ENCODE measurements around the gene HDAC9. TPM values are rescaled to one million over a fixed set of nuclear protein-coding genes. Genes with fewer than 3 reads are reported as not detected.

Gene HDAC9
- total RNA-seq, 1 donor from 2014 or later: 32.4 TPM

DNA sequence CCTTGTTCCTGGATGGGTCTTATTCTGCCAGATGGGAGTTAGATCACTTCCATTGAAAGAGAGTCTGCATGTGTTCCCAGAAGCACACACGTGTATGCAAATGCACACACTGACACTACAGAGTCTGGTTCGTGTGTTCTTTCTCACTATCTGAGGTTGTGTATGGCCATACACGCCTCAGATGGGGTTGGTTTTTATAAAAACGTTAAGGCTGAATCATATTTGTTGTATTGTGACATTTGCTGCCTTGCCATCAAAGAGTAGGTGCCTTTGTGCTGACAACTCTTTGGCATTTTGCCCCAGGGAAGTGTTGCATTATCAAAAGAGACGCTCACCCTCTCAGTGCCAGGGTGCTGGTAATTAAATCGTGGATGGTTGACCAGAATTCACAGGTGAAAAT is 37.7 kb upstream of the HDAC9 start:
- TF ChIP-seq POLR2AphosphoS5 (IDR thresholded peaks at IDR 0.05; ENCODE audit: insufficient read depth in 1 of 2, low read depth in 1 of 2) (no peak), POLR2A (IDR thresholded peaks at IDR 0.05) (no peak)
- TF ChIP-seq, protein P1, sequence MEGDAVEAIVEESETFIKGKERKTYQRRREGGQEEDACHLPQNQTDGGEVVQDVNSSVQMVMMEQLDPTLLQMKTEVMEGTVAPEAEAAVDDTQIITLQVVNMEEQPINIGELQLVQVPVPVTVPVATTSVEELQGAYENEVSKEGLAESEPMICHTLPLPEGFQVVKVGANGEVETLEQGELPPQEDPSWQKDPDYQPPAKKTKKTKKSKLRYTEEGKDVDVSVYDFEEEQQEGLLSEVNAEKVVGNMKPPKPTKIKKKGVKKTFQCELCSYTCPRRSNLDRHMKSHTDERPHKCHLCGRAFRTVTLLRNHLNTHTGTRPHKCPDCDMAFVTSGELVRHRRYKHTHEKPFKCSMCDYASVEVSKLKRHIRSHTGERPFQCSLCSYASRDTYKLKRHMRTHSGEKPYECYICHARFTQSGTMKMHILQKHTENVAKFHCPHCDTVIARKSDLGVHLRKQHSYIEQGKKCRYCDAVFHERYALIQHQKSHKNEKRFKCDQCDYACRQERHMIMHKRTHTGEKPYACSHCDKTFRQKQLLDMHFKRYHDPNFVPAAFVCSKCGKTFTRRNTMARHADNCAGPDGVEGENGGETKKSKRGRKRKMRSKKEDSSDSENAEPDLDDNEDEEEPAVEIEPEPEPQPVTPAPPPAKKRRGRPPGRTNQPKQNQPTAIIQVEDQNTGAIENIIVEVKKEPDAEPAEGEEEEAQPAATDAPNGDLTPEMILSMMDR (IDR thresholded peaks at IDR 0.05): no peak
- Histone ChIP-seq H3K4me3 (no peak overlapping the region), H3K4me1 (no peaks in the 10 kb centered on the region), H3K36me3 (no peaks in the 10 kb centered on the region), H3K27me3 (no peaks in the 10 kb centered on the region), H3K27ac (no peak overlapping the region), H3K9me3 (no peaks in the 10 kb centered on the region)
- DNase-seq (ENCODE audit: extremely low spot score in 2 of 2): no peak
- intact Hi-C loops (cut with DNase I): no loop called here

DNA sequence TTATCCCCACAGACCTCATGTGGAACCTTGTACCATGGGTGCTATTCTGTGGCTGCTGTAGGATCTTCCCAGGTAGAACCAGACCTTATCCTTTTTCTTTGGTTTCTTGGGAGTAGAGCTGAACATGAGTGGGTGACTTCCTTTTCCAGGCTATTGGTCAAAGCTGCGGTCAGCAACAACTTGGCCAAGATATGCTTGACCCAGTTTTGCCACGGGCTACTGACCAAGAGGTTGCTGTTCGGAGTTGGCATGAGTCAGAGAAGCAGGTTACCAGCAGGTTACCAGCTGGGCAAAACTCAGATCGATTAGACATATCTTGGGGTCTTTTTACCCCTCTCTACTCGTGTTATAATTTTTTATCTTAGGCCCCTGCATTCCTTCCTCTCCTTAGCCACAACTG is 36.7 kb upstream of the HDAC9 start:
- Histone ChIP-seq H3K4me3 (no peak overlapping the region), H3K27me3 (no peaks in the 10 kb centered on the region), H3K36me3 (no peaks in the 10 kb centered on the region), H3K4me1 (no peaks in the 10 kb centered on the region), H3K9me3 (no peaks in the 10 kb centered on the region), H3K27ac (no peak overlapping the region)
- no peak for DNase-seq (ENCODE audit: extremely low spot score in 2 of 2)
- no peak for TF ChIP-seq POLR2A (IDR thresholded peaks at IDR 0.05)
- TF ChIP-seq, protein P1 (IDR thresholded peaks at IDR 0.05): no peak
- no peak for TF ChIP-seq POLR2AphosphoS5 (IDR thresholded peaks at IDR 0.05; ENCODE audit: insufficient read depth in 1 of 2, low read depth in 1 of 2)
- intact Hi-C loops (cut with DNase I): no loop called here

DNA sequence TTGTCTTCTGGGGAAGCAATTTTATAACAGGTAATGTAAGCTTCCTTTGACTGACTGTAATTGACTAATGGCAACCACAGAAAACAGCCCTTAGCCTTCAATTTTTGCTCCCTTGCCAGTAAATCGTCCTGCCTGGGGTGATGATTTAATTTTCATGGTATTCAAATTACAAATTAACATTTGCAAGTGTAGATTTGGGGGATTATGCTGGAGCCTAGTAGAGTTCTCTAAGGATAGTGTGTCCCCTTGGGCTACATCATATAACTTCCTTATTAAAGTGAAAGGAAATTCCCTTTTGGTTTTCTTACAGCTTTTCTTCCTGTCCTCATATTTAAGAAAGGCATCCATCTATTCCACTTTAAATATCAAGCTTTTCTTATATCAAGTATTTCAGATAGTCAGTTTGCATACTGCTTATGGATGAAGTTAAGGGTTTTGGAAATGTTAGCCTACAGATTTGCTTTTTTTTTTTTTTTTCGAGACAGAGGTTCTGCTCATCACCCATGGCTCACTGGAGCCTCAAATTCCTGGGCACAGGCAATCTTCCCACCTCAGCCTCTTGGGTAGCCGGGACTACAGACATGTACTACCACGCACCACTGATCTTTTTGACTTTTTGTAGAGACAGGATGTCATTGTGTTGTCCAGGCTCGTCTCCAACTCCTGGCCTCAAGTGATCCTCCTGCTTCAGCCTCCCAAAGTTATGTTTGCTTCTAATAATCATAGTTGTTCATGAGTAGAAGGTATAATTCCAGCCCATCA is 35.9 kb upstream of the HDAC9 start:
- H3K27me3 ChIP-seq: no peaks in the 10 kb centered on the region
- no peak overlapping the region for H3K4me3 ChIP-seq
- H3K36me3 ChIP-seq: no peaks in the 10 kb centered on the region
- intact Hi-C loops (cut with DNase I): loop anchor here (5.0 kb wide), 1 partner anchor 1758 kb away; the partner anchor contains the start of gene MACC1
- H3K27ac ChIP-seq: no peak overlapping the region
- no peaks in the 10 kb centered on the region for H3K9me3 ChIP-seq
- no peak for DNase-seq (ENCODE audit: extremely low spot score in 2 of 2)
- H3K4me1 ChIP-seq: no peaks in the 10 kb centered on the region
- TF ChIP-seq, protein P1 (IDR thresholded peaks at IDR 0.05): no peak
- TF ChIP-seq POLR2A (IDR thresholded peaks at IDR 0.05): no peak
- TF ChIP-seq POLR2AphosphoS5 (IDR thresholded peaks at IDR 0.05; ENCODE audit: insufficient read depth in 1 of 2, low read depth in 1 of 2): no peak

DNA sequence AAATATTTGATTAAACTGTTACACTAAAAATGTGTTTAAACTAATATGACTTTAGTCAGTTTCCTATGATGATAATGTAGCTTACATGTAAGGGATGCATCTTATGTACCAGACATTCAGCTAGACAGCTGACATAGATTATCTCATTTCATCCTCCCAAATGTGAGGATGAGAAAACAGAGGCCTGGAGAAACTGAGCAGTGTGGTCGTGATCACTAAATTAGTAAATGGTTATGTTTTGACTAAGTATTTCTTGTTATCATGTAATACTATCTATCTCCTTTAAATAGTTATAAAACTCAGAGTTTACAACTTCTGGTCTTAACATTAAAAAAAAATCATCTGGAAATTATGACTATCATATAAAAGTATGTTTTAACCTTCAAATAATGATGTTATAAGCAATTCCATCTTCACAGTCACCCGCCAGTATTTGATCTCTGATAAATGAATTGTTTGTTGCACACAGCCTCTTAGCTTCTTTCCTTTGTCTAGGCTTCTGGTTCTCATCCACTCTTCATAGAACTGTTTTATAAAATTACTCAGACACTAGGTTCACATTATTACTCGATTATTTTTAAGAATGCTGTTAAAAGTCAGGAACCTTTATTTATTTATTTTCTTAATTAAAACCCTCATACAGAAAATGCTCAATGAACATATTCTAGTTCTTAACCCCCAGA is 33.6 kb upstream of the HDAC9 start:
- no peaks in the 10 kb centered on the region for H3K36me3 ChIP-seq
- no peak overlapping the region for H3K4me3 ChIP-seq
- no peaks in the 10 kb centered on the region for H3K4me1 ChIP-seq
- H3K27me3 ChIP-seq: no peaks in the 10 kb centered on the region
- intact Hi-C loops (cut with DNase I): loop anchor here (5.0 kb wide), 1 partner anchor 1755 kb away; the partner anchor contains the start of gene MACC1
- H3K27ac ChIP-seq: no peak overlapping the region
- H3K9me3 ChIP-seq: no peaks in the 10 kb centered on the region
- DNase-seq (ENCODE audit: extremely low spot score in 2 of 2): no peak
- TF ChIP-seq POLR2A (IDR thresholded peaks at IDR 0.05): no peak
- TF ChIP-seq POLR2AphosphoS5 (IDR thresholded peaks at IDR 0.05; ENCODE audit: insufficient read depth in 1 of 2, low read depth in 1 of 2): no peak
- TF ChIP-seq, protein P1 (IDR thresholded peaks at IDR 0.05): no peak

DNA sequence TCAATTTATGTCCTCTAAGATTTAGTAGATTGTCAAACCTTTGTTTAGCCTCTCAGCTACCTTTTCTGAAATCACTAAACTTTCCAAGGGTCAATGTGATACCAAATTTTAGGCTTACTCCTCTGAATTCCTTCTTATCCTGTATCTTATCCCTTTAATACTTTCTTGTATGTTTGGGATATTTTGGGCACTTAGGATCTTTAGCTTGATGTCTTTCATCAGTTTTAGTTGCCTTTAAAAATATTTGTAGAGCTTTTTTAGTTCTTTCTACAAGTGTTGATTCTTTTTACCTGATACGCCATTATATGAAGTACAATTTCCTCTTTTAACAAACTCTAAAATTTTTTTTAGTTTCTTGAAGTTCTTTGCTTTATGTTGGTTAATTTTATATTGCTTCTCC is 30.7 kb upstream of the HDAC9 start:
- intact Hi-C loops (cut with DNase I): loop anchor here (5.0 kb wide), 1 partner anchor 1752 kb away; the partner anchor contains the start of gene MACC1
- DNase-seq (ENCODE audit: extremely low spot score in 2 of 2): no peak
- H3K4me3 ChIP-seq: no peak overlapping the region
- no peak overlapping the region for H3K27ac ChIP-seq
- no peaks in the 10 kb centered on the region for H3K27me3 ChIP-seq
- TF ChIP-seq POLR2A (IDR thresholded peaks at IDR 0.05) (no peak), POLR2AphosphoS5 (IDR thresholded peaks at IDR 0.05; ENCODE audit: insufficient read depth in 1 of 2, low read depth in 1 of 2) (no peak)
- TF ChIP-seq, protein P1 (IDR thresholded peaks at IDR 0.05): no peak
- no peaks in the 10 kb centered on the region for H3K9me3 ChIP-seq
- H3K4me1 ChIP-seq: no peaks in the 10 kb centered on the region
- no peaks in the 10 kb centered on the region for H3K36me3 ChIP-seq

Measured in vagina (tissue), 2 donors.